HEK293 (cell line): ENCODE measurements around the gene TWF2.

ENCODE experiments used
- PBX3 ChIP-seq: sonication (generic); formaldehyde crosslinking; IDR thresholded peaks from 2 replicates; pipeline ENCODE4 v1.8.1; 2022; ENCODE audit warnings: mild to moderate bottlenecking, moderate library complexity, missing genetic modification reagents
- RBAK ChIP-seq: fragments of 450-650 bp; formaldehyde crosslinking; IDR thresholded peaks from 2 replicates; pipeline ENCODE4 v1.5.1; 2016; ENCODE audit warnings: missing biosample characterization, missing genetic modification characterization
- SETDB1 ChIP-seq: IDR thresholded peaks from one replicate; pipeline ENCODE4 v1.6.1; 2017; ENCODE audit warnings: mild to moderate bottlenecking, low read length, moderate library complexity, mixed read lengths; ENCODE audit not compliant: insufficient read length
- ZBTB21 ChIP-seq: fragments of 450-650 bp; formaldehyde crosslinking; IDR thresholded peaks from 2 replicates; pipeline ENCODE4 v1.5.1; 2017; ENCODE audit warnings: missing biosample characterization, missing genetic modification characterization
- ZBTB48 ChIP-seq: fragments of 450-650 bp; formaldehyde crosslinking; IDR thresholded peaks from 2 replicates; pipeline ENCODE4 v1.5.1; 2016; ENCODE audit warnings: missing biosample characterization, missing genetic modification characterization
- ZNF10 ChIP-seq: fragments of 450-650 bp; formaldehyde crosslinking; IDR thresholded peaks from 2 replicates; pipeline ENCODE4 v1.5.1; 2017; ENCODE audit warnings: missing biosample characterization, missing genetic modification characterization
- ZNF394 ChIP-seq: fragments of 450-650 bp; formaldehyde crosslinking; IDR thresholded peaks from 2 replicates; pipeline ENCODE4 v1.5.1; 2016; ENCODE audit warnings: missing biosample characterization, missing genetic modification characterization, mild to moderate bottlenecking, moderate library complexity, borderline replicate concordance
- ZNF449 ChIP-seq: fragments of 450-650 bp; formaldehyde crosslinking; IDR thresholded peaks from 2 replicates; pipeline ENCODE4 v1.5.1; 2017; ENCODE audit warnings: missing biosample characterization, mild to moderate bottlenecking, missing genetic modification characterization, moderate library complexity
- ZNF561 ChIP-seq: fragments of 450-650 bp; IDR thresholded peaks from 2 replicates; pipeline ENCODE4 v1.5.1; 2018; ENCODE audit warnings: missing biosample characterization, missing genetic modification characterization, borderline replicate concordance
- ZNF670 ChIP-seq: fragments of 450-650 bp; formaldehyde crosslinking; IDR thresholded peaks from 2 replicates; pipeline ENCODE4 v1.5.1; 2016; ENCODE audit warnings: missing biosample characterization, missing genetic modification characterization, low read depth
- ZNF747 ChIP-seq: fragments of 450-650 bp; formaldehyde crosslinking; IDR thresholded peaks from 2 replicates; pipeline ENCODE4 v1.5.1; 2016; ENCODE audit warnings: missing biosample characterization, missing genetic modification characterization
- ZNF830 ChIP-seq: fragments of 450-650 bp; IDR thresholded peaks from 2 replicates; pipeline ENCODE4 v1.5.0; 2018; ENCODE audit warnings: missing biosample characterization, missing genetic modification characterization, low read depth, mild to moderate bottlenecking, moderate library complexity
- TF ChIP-seq, protein P1 (sequence below): fragments of 450-650 bp; formaldehyde crosslinking; IDR thresholded peaks from 2 replicates; pipeline ENCODE4 v1.5.1; 2016; ENCODE audit warnings: missing biosample characterization, missing genetic modification characterization
- TF ChIP-seq, protein P2 (sequence below): fragments of 450-650 bp; formaldehyde crosslinking; IDR thresholded peaks from 2 replicates; pipeline ENCODE4 v1.5.1; 2016; ENCODE audit warnings: missing biosample characterization, missing genetic modification characterization, low read depth

DNA sequence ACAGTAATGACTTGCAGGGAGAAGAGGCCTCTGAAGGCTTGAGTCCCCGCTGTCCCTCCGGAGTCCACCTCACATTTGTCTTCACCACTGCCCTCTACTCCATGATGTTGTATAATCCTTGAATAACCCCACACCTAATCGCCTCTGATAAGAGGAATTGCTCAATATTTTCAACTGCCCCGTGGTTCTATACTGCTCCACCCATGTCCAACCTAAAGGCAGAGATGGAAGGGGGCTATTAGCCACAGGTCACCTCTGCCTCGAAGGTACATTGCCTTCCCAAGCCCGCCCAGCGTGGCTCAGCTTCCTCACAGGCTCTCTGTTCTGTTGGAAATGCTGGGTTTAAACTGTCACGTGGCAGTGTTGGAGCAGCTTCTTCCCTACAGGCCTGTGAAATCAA is 26.0 kb downstream of the TWF2 start:
- TF ChIP-seq PBX3 (CRISPR knock-in tag) (no peak), ZNF747 (tag by site-specific recombination) (no peak), SETDB1 (no peak), ZNF394 (no peak), ZBTB21 (tag by site-specific recombination) (no peak), ZNF561 (tag by site-specific recombination) (no peak), ZNF670 (tag by site-specific recombination) (no peak), ZNF10 (tag by site-specific recombination) (no peak), ZNF830 (no peak), RBAK (tag by site-specific recombination) (no peak), ZNF449 (tag by site-specific recombination) (no peak), ZBTB48 (tag by site-specific recombination) (no peak)
- TF ChIP-seq, protein P1, sequence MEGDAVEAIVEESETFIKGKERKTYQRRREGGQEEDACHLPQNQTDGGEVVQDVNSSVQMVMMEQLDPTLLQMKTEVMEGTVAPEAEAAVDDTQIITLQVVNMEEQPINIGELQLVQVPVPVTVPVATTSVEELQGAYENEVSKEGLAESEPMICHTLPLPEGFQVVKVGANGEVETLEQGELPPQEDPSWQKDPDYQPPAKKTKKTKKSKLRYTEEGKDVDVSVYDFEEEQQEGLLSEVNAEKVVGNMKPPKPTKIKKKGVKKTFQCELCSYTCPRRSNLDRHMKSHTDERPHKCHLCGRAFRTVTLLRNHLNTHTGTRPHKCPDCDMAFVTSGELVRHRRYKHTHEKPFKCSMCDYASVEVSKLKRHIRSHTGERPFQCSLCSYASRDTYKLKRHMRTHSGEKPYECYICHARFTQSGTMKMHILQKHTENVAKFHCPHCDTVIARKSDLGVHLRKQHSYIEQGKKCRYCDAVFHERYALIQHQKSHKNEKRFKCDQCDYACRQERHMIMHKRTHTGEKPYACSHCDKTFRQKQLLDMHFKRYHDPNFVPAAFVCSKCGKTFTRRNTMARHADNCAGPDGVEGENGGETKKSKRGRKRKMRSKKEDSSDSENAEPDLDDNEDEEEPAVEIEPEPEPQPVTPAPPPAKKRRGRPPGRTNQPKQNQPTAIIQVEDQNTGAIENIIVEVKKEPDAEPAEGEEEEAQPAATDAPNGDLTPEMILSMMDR (tag by site-specific recombination), result no peak
- TF ChIP-seq, protein P2, sequence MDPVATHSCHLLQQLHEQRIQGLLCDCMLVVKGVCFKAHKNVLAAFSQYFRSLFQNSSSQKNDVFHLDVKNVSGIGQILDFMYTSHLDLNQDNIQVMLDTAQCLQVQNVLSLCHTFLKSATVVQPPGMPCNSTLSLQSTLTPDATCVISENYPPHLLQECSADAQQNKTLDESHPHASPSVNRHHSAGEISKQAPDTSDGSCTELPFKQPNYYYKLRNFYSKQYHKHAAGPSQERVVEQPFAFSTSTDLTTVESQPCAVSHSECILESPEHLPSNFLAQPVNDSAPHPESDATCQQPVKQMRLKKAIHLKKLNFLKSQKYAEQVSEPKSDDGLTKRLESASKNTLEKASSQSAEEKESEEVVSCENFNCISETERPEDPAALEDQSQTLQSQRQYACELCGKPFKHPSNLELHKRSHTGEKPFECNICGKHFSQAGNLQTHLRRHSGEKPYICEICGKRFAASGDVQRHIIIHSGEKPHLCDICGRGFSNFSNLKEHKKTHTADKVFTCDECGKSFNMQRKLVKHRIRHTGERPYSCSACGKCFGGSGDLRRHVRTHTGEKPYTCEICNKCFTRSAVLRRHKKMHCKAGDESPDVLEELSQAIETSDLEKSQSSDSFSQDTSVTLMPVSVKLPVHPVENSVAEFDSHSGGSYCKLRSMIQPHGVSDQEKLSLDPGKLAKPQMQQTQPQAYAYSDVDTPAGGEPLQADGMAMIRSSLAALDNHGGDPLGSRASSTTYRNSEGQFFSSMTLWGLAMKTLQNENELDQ (tag by site-specific recombination), result no peak
